GM23338 (cell line): ENCODE data around the gene OTOGL. TPM values are rescaled to one million over a fixed set of nuclear protein-coding genes. Genes with fewer than 3 reads are reported as not detected.
"Not testable (repeated sequence)": the region's sequence is repeated elsewhere in the genome, so short reads cannot be mapped to it uniquely, and the experiment has no call there.

Experiments used
- ATAC-seq: fragments of 200-7000 bp; cut with Tn5 transposase; 3 replicates; pipeline ENCODE4 v1.9.1; 2020
- DNase-seq: peaks from one replicate; pipeline ENCODE4 v3.0.0-alpha.2; 2015; ENCODE audit warnings: low spot score
- H2AFZ ChIP-seq: fragments of 200-600 bp; sonication (generic); 2 replicates; pipeline ENCODE4 v1.8.0; 2016; ENCODE audit warnings: antibody characterized with exemption, mild to moderate bottlenecking, moderate library complexity
- H3F3A ChIP-seq: fragments of 200-600 bp; sonication (generic); replicated peaks from 2 replicates; pipeline ENCODE4 v1.8.0; 2017; ENCODE audit warnings: antibody characterized with exemption, mixed run types, low read depth
- H3K27ac ChIP-seq: fragments of 200-600 bp; sonication (generic); 2 replicates; pipeline ENCODE4 v1.6.1; 2016; ENCODE audit warnings: low read depth
- H3K27me3 ChIP-seq: fragments of 200-600 bp; sonication (generic); 2 replicates; pipeline ENCODE4 v1.8.0; 2016; ENCODE audit warnings: mild to moderate bottlenecking, mixed run types, moderate library complexity; ENCODE audit not compliant: insufficient read depth
- H3K36me3 ChIP-seq: fragments of 200-600 bp; sonication (generic); 2 replicates; pipeline ENCODE4 v1.8.0; 2016; ENCODE audit warnings: mild to moderate bottlenecking; ENCODE audit not compliant: insufficient read depth
- H3K4me1 ChIP-seq: fragments of 200-600 bp; sonication (generic); 2 replicates; pipeline ENCODE4 v1.8.0; 2016; ENCODE audit warnings: mild to moderate bottlenecking, moderate library complexity; ENCODE audit not compliant: insufficient read depth
- H3K4me2 ChIP-seq: fragments of 200-600 bp; sonication (generic); 2 replicates; pipeline ENCODE4 v1.7.1; 2017; ENCODE audit warnings: mixed run types
- H3K4me3 ChIP-seq: fragments of 200-600 bp; sonication (generic); 2 replicates; pipeline ENCODE4 v1.6.1; 2016; ENCODE audit warnings: mixed run types
- H3K79me2 ChIP-seq: fragments of 200-600 bp; sonication (generic); replicated peaks from 2 replicates; pipeline ENCODE4 v1.8.0; 2017; ENCODE audit warnings: mild to moderate bottlenecking; ENCODE audit not compliant: insufficient read depth
- H3K9me2 ChIP-seq: fragments of 200-600 bp; sonication (generic); 2 replicates; pipeline ENCODE4 v1.8.0; 2017; ENCODE audit not compliant: insufficient read depth
- H4K20me1 ChIP-seq: fragments of 200-600 bp; sonication (generic); replicated peaks from 2 replicates; pipeline ENCODE4 v1.8.0; 2017; ENCODE audit warnings: mild to moderate bottlenecking; ENCODE audit not compliant: insufficient read depth
- H3K27ac Mint-ChIP-seq: 2 replicates; pipeline ENCODE4 v1.8.0; 2020; ENCODE audit warnings: inconsistent platforms, mild to moderate bottlenecking, moderate library complexity, mixed read lengths
- H3K27me3 Mint-ChIP-seq: 3 replicates; pipeline ENCODE4 v1.8.0; 2022; ENCODE audit warnings: low read depth, mild to moderate bottlenecking, moderate library complexity, mixed read lengths, inconsistent platforms; ENCODE audit not compliant: insufficient read depth, poor library complexity
- H3K36me3 Mint-ChIP-seq: 3 replicates; pipeline ENCODE4 v1.8.0; 2021; ENCODE audit warnings: low read depth, mild to moderate bottlenecking, inconsistent platforms, moderate library complexity, mixed read lengths
- H3K4me1 Mint-ChIP-seq: 3 replicates; pipeline ENCODE4 v1.8.0; 2020; ENCODE audit warnings: mild to moderate bottlenecking, inconsistent platforms, mixed read lengths
- H3K4me3 Mint-ChIP-seq: 3 replicates; pipeline ENCODE4 v1.8.0; 2021; ENCODE audit warnings: moderate library complexity, mild to moderate bottlenecking, inconsistent platforms, mixed read lengths
- H3K9me3 Mint-ChIP-seq: 3 replicates; pipeline ENCODE4 v1.8.0; 2020; ENCODE audit warnings: moderate library complexity, mild to moderate bottlenecking, inconsistent platforms, mixed read lengths
- CREB1 ChIP-seq: fragments of 250-450 bp; sonication (Bioruptor Pico); IDR thresholded peaks from 2 replicates; pipeline ENCODE4 v1.5.0; 2020; ENCODE audit warnings: low read depth, mild to moderate bottlenecking, moderate library complexity
- EZH2phosphoT487 ChIP-seq: fragments of 200-600 bp; sonication (generic); IDR thresholded peaks from one replicate; pipeline ENCODE4 v1.8.1; 2018; ENCODE audit warnings: antibody characterized with exemption; ENCODE audit not compliant: unreplicated experiment
- JUNB ChIP-seq: IDR thresholded peaks from one replicate; pipeline ENCODE4 v1.6.1; 2016; ENCODE audit warnings: antibody characterized with exemption; ENCODE audit not compliant: unreplicated experiment
- STAT1 ChIP-seq: IDR thresholded peaks from one replicate; pipeline ENCODE4 v1.6.1; 2016; ENCODE audit warnings: antibody characterized with exemption; ENCODE audit not compliant: unreplicated experiment
- ZNF114 ChIP-seq: fragments of 250-450 bp; sonication (Bioruptor Pico); IDR thresholded peaks from 2 replicates; pipeline ENCODE4 v1.5.0; 2020; ENCODE audit warnings: mild to moderate bottlenecking, moderate library complexity
- polyA plus RNA-seq: library from polyadenylated mRNA; unstranded; fragments of >200 nt; fragmentation: Nextera tagmentation; extraction: Ambion mirVana; gene quantifications from 2 replicates; pipeline ENCODE4 v1.2.1, GENCODE V29; 2016
- total RNA-seq: library from RNA; depleted of rRNA; stranded (reverse); fragments of >200 nt; shearing (Covaris generic); gene quantifications from 2 replicates; pipeline ENCODE4 v1.2.3, GENCODE V29; 2014
- TF ChIP-seq, protein P1 (sequence below): IDR thresholded peaks from 2 replicates; pipeline ENCODE4 v1.6.1; 2016; ENCODE audit warnings: antibody characterized with exemption
- TF ChIP-seq, protein P2 (sequence below): IDR thresholded peaks from one replicate; pipeline ENCODE4 v1.6.1; 2018; ENCODE audit warnings: antibody characterized with exemption; ENCODE audit not compliant: unreplicated experiment
- TF ChIP-seq, protein P3 (sequence below): fragments of 250-450 bp; sonication (Bioruptor Pico); IDR thresholded peaks from 2 replicates; pipeline ENCODE4 v1.5.0; 2020; ENCODE audit warnings: mild to moderate bottlenecking, moderate library complexity

The OTOGL gene
- total and polyA plus RNA-seq, 2 experiments from 2014 or later: 0.36 to 0.66 TPM

DNA sequence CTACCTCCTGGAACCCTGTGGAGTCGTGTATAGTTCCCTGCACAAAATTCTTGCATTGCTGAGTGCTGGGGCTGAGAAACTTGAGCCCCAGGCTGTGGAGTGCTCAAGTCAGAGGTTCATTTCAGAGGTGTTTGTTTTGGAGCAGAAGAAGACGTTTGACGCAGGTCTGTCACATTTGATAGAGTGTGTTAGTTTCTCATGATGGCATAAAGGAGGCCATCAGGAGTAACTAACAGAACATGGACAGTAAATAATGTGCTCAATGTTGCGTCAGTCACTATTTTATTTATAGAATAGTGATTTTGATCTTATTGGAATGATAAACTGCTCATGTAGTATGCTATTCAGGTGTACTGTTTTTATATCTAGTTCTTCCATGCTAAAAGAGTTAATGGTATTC, 44.2 kb downstream of the OTOGL start:
- peaks cover 2% of the 10 kb centered on the region; the same call in 1 of the 3 replicates for H3K36me3 Mint-ChIP-seq
- no peak overlapping the region for H3K4me2 ChIP-seq
- H3K27me3 Mint-ChIP-seq: no peaks in the 10 kb centered on the region
- peaks cover 7% of the 10 kb centered on the region for H3K9me3 Mint-ChIP-seq
- H2AFZ ChIP-seq: no peak overlapping the region
- H3K4me1 Mint-ChIP-seq: peaks cover 5% of the 10 kb centered on the region; the same call in 1 of the 3 replicates
- H3K36me3 ChIP-seq: no peaks in the 10 kb centered on the region
- no peaks in the 10 kb centered on the region for H3K9me2 ChIP-seq
- ATAC-seq (no peak), DNase-seq (no peak)
- H3K79me2 ChIP-seq: no peaks in the 10 kb centered on the region
- no peaks in the 10 kb centered on the region for H3K27me3 ChIP-seq
- H3K27ac Mint-ChIP-seq: no peak overlapping the region
- no peaks in the 10 kb centered on the region for H3K4me1 ChIP-seq
- no peak overlapping the region for H3K27ac ChIP-seq
- no peak overlapping the region for H3K4me3 Mint-ChIP-seq
- no peak overlapping the region for H3K4me3 ChIP-seq
- no peaks in the 10 kb centered on the region for H4K20me1 ChIP-seq
- TF ChIP-seq, protein P1, sequence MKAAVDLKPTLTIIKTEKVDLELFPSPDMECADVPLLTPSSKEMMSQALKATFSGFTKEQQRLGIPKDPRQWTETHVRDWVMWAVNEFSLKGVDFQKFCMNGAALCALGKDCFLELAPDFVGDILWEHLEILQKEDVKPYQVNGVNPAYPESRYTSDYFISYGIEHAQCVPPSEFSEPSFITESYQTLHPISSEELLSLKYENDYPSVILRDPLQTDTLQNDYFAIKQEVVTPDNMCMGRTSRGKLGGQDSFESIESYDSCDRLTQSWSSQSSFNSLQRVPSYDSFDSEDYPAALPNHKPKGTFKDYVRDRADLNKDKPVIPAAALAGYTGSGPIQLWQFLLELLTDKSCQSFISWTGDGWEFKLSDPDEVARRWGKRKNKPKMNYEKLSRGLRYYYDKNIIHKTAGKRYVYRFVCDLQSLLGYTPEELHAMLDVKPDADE: no peak
- TF ChIP-seq, protein P2, sequence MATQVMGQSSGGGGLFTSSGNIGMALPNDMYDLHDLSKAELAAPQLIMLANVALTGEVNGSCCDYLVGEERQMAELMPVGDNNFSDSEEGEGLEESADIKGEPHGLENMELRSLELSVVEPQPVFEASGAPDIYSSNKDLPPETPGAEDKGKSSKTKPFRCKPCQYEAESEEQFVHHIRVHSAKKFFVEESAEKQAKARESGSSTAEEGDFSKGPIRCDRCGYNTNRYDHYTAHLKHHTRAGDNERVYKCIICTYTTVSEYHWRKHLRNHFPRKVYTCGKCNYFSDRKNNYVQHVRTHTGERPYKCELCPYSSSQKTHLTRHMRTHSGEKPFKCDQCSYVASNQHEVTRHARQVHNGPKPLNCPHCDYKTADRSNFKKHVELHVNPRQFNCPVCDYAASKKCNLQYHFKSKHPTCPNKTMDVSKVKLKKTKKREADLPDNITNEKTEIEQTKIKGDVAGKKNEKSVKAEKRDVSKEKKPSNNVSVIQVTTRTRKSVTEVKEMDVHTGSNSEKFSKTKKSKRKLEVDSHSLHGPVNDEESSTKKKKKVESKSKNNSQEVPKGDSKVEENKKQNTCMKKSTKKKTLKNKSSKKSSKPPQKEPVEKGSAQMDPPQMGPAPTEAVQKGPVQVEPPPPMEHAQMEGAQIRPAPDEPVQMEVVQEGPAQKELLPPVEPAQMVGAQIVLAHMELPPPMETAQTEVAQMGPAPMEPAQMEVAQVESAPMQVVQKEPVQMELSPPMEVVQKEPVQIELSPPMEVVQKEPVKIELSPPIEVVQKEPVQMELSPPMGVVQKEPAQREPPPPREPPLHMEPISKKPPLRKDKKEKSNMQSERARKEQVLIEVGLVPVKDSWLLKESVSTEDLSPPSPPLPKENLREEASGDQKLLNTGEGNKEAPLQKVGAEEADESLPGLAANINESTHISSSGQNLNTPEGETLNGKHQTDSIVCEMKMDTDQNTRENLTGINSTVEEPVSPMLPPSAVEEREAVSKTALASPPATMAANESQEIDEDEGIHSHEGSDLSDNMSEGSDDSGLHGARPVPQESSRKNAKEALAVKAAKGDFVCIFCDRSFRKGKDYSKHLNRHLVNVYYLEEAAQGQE: no peak
- TF ChIP-seq JUNB (no peak), STAT1 (no peak), ZNF114 (CRISPR knock-in tag) (no peak), CREB1 (CRISPR knock-in tag) (no peak), EZH2phosphoT487 (no peak)
- TF ChIP-seq, protein P3, sequence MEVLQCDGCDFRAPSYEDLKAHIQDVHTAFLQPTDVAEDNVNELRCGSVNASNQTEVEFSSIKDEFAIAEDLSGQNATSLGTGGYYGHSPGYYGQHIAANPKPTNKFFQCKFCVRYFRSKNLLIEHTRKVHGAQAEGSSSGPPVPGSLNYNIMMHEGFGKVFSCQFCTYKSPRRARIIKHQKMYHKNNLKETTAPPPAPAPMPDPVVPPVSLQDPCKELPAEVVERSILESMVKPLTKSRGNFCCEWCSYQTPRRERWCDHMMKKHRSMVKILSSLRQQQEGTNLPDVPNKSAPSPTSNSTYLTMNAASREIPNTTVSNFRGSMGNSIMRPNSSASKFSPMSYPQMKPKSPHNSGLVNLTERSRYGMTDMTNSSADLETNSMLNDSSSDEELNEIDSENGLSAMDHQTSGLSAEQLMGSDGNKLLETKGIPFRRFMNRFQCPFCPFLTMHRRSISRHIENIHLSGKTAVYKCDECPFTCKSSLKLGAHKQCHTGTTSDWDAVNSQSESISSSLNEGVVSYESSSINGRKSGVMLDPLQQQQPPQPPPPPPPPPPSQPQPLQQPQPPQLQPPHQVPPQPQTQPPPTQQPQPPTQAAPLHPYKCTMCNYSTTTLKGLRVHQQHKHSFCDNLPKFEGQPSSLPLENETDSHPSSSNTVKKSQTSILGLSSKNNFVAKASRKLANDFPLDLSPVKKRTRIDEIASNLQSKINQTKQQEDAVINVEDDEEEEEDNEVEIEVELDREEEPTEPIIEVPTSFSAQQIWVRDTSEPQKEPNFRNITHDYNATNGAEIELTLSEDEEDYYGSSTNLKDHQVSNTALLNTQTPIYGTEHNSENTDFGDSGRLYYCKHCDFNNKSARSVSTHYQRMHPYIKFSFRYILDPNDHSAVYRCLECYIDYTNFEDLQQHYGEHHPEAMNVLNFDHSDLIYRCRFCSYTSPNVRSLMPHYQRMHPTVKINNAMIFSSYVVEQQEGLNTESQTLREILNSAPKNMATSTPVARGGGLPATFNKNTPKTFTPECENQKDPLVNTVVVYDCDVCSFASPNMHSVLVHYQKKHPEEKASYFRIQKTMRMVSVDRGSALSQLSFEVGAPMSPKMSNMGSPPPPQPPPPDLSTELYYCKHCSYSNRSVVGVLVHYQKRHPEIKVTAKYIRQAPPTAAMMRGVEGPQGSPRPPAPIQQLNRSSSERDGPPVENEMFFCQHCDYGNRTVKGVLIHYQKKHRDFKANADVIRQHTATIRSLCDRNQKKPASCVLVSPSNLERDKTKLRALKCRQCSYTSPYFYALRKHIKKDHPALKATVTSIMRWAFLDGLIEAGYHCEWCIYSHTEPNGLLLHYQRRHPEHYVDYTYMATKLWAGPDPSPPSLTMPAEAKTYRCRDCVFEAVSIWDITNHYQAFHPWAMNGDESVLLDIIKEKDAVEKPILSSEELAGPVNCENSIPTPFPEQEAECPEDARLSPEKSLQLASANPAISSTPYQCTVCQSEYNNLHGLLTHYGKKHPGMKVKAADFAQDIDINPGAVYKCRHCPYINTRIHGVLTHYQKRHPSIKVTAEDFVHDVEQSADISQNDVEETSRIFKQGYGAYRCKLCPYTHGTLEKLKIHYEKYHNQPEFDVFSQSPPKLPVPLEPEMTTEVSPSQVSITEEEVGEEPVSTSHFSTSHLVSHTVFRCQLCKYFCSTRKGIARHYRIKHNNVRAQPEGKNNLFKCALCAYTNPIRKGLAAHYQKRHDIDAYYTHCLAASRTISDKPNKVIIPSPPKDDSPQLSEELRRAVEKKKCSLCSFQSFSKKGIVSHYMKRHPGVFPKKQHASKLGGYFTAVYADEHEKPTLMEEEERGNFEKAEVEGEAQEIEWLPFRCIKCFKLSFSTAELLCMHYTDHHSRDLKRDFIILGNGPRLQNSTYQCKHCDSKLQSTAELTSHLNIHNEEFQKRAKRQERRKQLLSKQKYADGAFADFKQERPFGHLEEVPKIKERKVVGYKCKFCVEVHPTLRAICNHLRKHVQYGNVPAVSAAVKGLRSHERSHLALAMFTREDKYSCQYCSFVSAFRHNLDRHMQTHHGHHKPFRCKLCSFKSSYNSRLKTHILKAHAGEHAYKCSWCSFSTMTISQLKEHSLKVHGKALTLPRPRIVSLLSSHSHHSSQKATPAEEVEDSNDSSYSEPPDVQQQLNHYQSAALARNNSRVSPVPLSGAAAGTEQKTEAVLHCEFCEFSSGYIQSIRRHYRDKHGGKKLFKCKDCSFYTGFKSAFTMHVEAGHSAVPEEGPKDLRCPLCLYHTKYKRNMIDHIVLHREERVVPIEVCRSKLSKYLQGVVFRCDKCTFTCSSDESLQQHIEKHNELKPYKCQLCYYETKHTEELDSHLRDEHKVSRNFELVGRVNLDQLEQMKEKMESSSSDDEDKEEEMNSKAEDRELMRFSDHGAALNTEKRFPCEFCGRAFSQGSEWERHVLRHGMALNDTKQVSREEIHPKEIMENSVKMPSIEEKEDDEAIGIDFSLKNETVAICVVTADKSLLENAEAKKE: no peak
- H3F3A ChIP-seq: no peaks in the 10 kb centered on the region

DNA sequence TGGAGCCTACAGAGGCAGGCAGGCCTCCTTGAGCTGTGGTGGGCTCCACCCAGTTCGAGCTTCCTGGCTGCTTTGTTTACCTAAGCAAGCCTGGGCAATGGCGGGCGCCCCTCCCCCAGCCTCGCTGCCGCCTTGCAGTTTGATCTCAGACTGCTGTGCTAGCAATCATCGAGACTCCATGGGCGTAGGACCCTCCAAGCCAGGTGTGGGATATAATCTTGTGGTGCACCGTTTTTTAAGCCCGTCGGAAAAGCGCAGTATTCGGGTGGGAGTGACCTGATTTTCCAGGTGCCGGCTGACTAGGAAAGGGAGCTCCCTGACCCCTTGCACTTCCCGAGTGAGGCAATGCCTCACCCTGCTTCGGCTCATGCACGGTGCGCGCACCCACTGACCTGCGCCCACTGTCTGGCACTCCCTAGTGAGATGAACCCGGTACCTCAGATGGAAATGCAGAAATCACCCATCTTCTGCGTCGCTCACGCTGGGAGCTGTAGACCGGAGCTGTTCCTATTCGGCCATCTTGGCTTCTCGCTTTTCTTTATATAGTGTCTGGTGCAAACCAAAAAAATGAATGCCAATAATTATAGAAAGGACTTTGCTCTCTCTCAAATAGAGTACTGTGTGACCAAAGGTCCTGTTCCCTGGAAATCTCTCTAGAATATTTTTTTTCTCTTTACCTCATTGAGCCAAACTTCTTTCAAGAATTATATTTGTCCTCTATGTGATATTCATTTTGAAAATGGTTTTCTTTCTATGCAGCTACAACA, 50.4 kb downstream of the OTOGL start:
- peak overlapping the region; percentile 95 for H3K27ac Mint-ChIP-seq
- peak; percentile 63 for ATAC-seq
- 0 out of 3 replicates have a peak overlapping the region, but pooled peaks have one; percentile 36 for H3K4me3 Mint-ChIP-seq

More for the DNA sequence above, 50.4 kb downstream of the OTOGL start:
- peak overlapping the region; percentile 71; the same call in 1 of the 2 replicates for H3K4me2 ChIP-seq
- H3K4me1 Mint-ChIP-seq, H3K4me1 ChIP-seq, H3K36me3 Mint-ChIP-seq, H3K79me2 ChIP-seq, DNase-seq, H3K27me3 ChIP-seq, H3K9me2 ChIP-seq, H3F3A ChIP-seq, H3K9me3 Mint-ChIP-seq, H3K36me3 ChIP-seq, H4K20me1 ChIP-seq, H3K27me3 Mint-ChIP-seq: not testable (repeated sequence)
- H2AFZ ChIP-seq: peak overlapping the region; percentile 91
- peak overlapping the region; percentile 49 for H3K4me3 ChIP-seq
- H3K27ac ChIP-seq: peak overlapping the region; percentile 88; the same call in 1 of the 2 replicates
